HEK293 (cell line): ENCODE results near the gene NDUFV2.

Source experiments
- CTCF ChIA-PET: fragments of 350-600 bp; formaldehyde crosslinking; extraction: SDS; loops from one replicate; lab custom pipeline; 2021; ENCODE audit warnings: antibody characterized with exemption; lab: Yijun Ruan, JAX
- POLR2A ChIA-PET: fragments of 300-600 bp; formaldehyde crosslinking; extraction: SDS; loops from one replicate; lab custom pipeline; 2020; ENCODE audit warnings: antibody characterized with exemption, inconsistent platforms; lab: Yijun Ruan, JAX
- H3K27ac ChIP-seq: fragments of 200-500 bp; sonication (Bioruptor generic); 2 replicates; pipeline ENCODE4 v1.5.1; 2014; ENCODE audit warnings: low read depth, low read length, control low read depth, inconsistent platforms; ENCODE audit errors: extremely low read depth
- H3K36me3 ChIP-seq, 2 experiments: fragments of 200-500 bp in 1 of 2; sonication (Bioruptor generic) in 1 of 2; 1 replicate in 1 of 2; 2 replicates in 1 of 2; pipeline ENCODE4 v1.5.1; 2014 to 2017; ENCODE audit warnings: inconsistent platforms in 2 of 2, low read length in 2 of 2; ENCODE audit not compliant: control insufficient read depth in 2 of 2, insufficient read depth in 1 of 2
- H3K4me1 ChIP-seq: fragments of 200-500 bp; sonication (Bioruptor generic); 2 replicates; pipeline ENCODE4 v1.5.1; 2014; ENCODE audit warnings: mild to moderate bottlenecking, low read length, inconsistent platforms; ENCODE audit not compliant: control insufficient read depth, insufficient read depth
- H3K4me3 ChIP-seq: 2 replicates; pipeline ENCODE4 v1.5.1; 2011; ENCODE audit warnings: low read depth, mild to moderate bottlenecking, control low read depth, low read length, moderate library complexity
- H3K9me3 ChIP-seq: fragments of 200-500 bp; sonication (Bioruptor generic); 2 replicates; pipeline ENCODE4 v1.5.1; 2014; ENCODE audit warnings: low read depth, low read length, inconsistent platforms; ENCODE audit not compliant: control insufficient read depth, insufficient read depth
- EGR2 ChIP-seq: fragments of 450-650 bp; formaldehyde crosslinking; IDR thresholded peaks from 2 replicates; pipeline ENCODE4 v1.5.1; 2016; ENCODE audit warnings: low read depth, missing biosample characterization, missing genetic modification characterization
- HOXD13 ChIP-seq: sonication (generic); formaldehyde crosslinking; IDR thresholded peaks from 2 replicates; pipeline ENCODE4 v1.8.0; 2022; ENCODE audit warnings: missing genetic modification reagents, borderline replicate concordance
- KLF17 ChIP-seq: fragments of 450-650 bp; formaldehyde crosslinking; IDR thresholded peaks from 2 replicates; pipeline ENCODE4 v1.5.1; 2016; ENCODE audit warnings: missing biosample characterization, missing genetic modification characterization
- PRDM6 ChIP-seq: fragments of 450-650 bp; formaldehyde crosslinking; IDR thresholded peaks from 2 replicates; pipeline ENCODE4 v1.5.1; 2017; ENCODE audit warnings: missing biosample characterization, missing genetic modification characterization
- REPIN1 ChIP-seq: fragments of 450-650 bp; formaldehyde crosslinking; IDR thresholded peaks from 2 replicates; pipeline ENCODE4 v1.5.1; 2017; ENCODE audit warnings: missing biosample characterization, missing genetic modification characterization, low read depth
- SCRT1 ChIP-seq: fragments of 450-650 bp; formaldehyde crosslinking; IDR thresholded peaks from 2 replicates; pipeline ENCODE4 v1.5.1; 2016; ENCODE audit warnings: missing biosample characterization, missing genetic modification characterization, borderline replicate concordance
- SP2 ChIP-seq: fragments of 450-650 bp; formaldehyde crosslinking; IDR thresholded peaks from 2 replicates; pipeline ENCODE4 v1.5.1; 2016; ENCODE audit warnings: missing biosample characterization, missing genetic modification characterization
- TCF7L2 ChIP-seq: IDR thresholded peaks from 2 replicates; pipeline ENCODE4 v1.6.1; 2011; ENCODE audit warnings: low read depth, mild to moderate bottlenecking, inconsistent platforms, low read length, moderate library complexity, borderline replicate concordance
- ZBTB49 ChIP-seq: fragments of 450-650 bp; formaldehyde crosslinking; IDR thresholded peaks from 2 replicates; pipeline ENCODE4 v1.5.1; 2016; ENCODE audit warnings: missing biosample characterization, missing genetic modification characterization, low read depth
- ZBTB8A ChIP-seq: fragments of 450-650 bp; formaldehyde crosslinking; IDR thresholded peaks from 2 replicates; pipeline ENCODE4 v1.5.1; 2016; ENCODE audit warnings: missing biosample characterization, missing genetic modification characterization
- ZFP69B ChIP-seq: fragments of 450-650 bp; formaldehyde crosslinking; IDR thresholded peaks from 2 replicates; pipeline ENCODE4 v1.5.1; 2016; ENCODE audit warnings: missing biosample characterization, missing genetic modification characterization
- ZIC2 ChIP-seq: fragments of 450-650 bp; formaldehyde crosslinking; IDR thresholded peaks from 2 replicates; pipeline ENCODE4 v1.5.1; 2016; ENCODE audit warnings: missing biosample characterization, missing genetic modification characterization
- ZNF133 ChIP-seq: fragments of 450-650 bp; formaldehyde crosslinking; IDR thresholded peaks from 2 replicates; pipeline ENCODE4 v1.5.1; 2016; ENCODE audit warnings: missing biosample characterization, missing genetic modification characterization
- ZNF18 ChIP-seq: fragments of 450-650 bp; formaldehyde crosslinking; IDR thresholded peaks from 2 replicates; pipeline ENCODE4 v1.5.1; 2016; ENCODE audit warnings: missing biosample characterization, missing genetic modification characterization
- ZNF19 ChIP-seq: fragments of 450-650 bp; formaldehyde crosslinking; IDR thresholded peaks from 2 replicates; pipeline ENCODE4; 2016; ENCODE audit warnings: missing biosample characterization, missing genetic modification characterization, low read depth
- ZNF248 ChIP-seq: fragments of 450-650 bp; formaldehyde crosslinking; IDR thresholded peaks from 2 replicates; pipeline ENCODE4 v1.5.1; 2017; ENCODE audit warnings: missing biosample characterization, missing genetic modification characterization
- ZNF266 ChIP-seq: fragments of 450-650 bp; formaldehyde crosslinking; IDR thresholded peaks from 2 replicates; pipeline ENCODE4 v1.5.1; 2016; ENCODE audit warnings: missing biosample characterization, missing genetic modification characterization, low read depth
- ZNF324 ChIP-seq: fragments of 450-650 bp; formaldehyde crosslinking; IDR thresholded peaks from 2 replicates; pipeline ENCODE4 v1.5.1; 2016; ENCODE audit warnings: missing biosample characterization, missing genetic modification characterization
- ZNF37A ChIP-seq: fragments of 450-650 bp; IDR thresholded peaks from 2 replicates; pipeline ENCODE4 v1.5.1; 2018; ENCODE audit warnings: missing biosample characterization, missing genetic modification characterization
- ZNF600 ChIP-seq: fragments of 450-650 bp; formaldehyde crosslinking; IDR thresholded peaks from 2 replicates; pipeline ENCODE4 v1.5.1; 2016; ENCODE audit warnings: missing biosample characterization, missing genetic modification characterization
- ZNF610 ChIP-seq: fragments of 450-650 bp; formaldehyde crosslinking; IDR thresholded peaks from 2 replicates; pipeline ENCODE4 v1.5.1; 2016; ENCODE audit warnings: missing biosample characterization, missing genetic modification characterization, borderline replicate concordance
- ZNF704 ChIP-seq: fragments of 450-650 bp; formaldehyde crosslinking; IDR thresholded peaks from 2 replicates; pipeline ENCODE4 v1.5.1; 2016; ENCODE audit warnings: missing biosample characterization, missing genetic modification characterization
- ZNF785 ChIP-seq: fragments of 450-650 bp; formaldehyde crosslinking; IDR thresholded peaks from 2 replicates; pipeline ENCODE4 v1.5.1; 2016; ENCODE audit warnings: missing biosample characterization, missing genetic modification characterization
- ZNF791 ChIP-seq: fragments of 450-650 bp; formaldehyde crosslinking; IDR thresholded peaks from 2 replicates; pipeline ENCODE4 v1.5.1; 2016; ENCODE audit warnings: missing biosample characterization, missing genetic modification characterization

Gene NDUFV2

GRCh38 chr18:9177466-9177865 is 75.0 kb downstream of the NDUFV2 start (continued):
- TF ChIP-seq ZNF37A (no peak), ZNF133 (tag by site-specific recombination) (no peak), ZNF610 (tag by site-specific recombination) (no peak), ZNF704 (tag by site-specific recombination) (no peak), ZNF18 (tag by site-specific recombination) (no peak)

GRCh38 chr18:9178557-9178956 is 76.1 kb downstream of the NDUFV2 start:
- Histone ChIP-seq H3K4me3 (no peak overlapping the region), H3K27ac (no peak overlapping the region), H3K9me3 (no peaks in the 10 kb centered on the region), H3K4me1 (no peaks in the 10 kb centered on the region), H3K36me3 (no peaks in the 10 kb centered on the region)
- ChIA-PET POLR2A (no interaction called here), CTCF (no interaction called here)
- TF ChIP-seq SCRT1 (tag by site-specific recombination) (no peak), ZNF610 (tag by site-specific recombination) (no peak), ZBTB8A (no peak), ZFP69B (no peak), ZNF19 (no peak), PRDM6 (tag by site-specific recombination) (no peak), TCF7L2 (no peak), KLF17 (no peak), ZNF248 (tag by site-specific recombination) (no peak), HOXD13 (CRISPR knock-in tag) (no peak), SP2 (tag by site-specific recombination) (no peak), EGR2 (tag by site-specific recombination) (no peak), ZIC2 (tag by site-specific recombination) (no peak), ZNF791 (tag by site-specific recombination) (no peak), ZNF600 (tag by site-specific recombination) (no peak), REPIN1 (tag by site-specific recombination) (no peak), ZNF324 (tag by site-specific recombination) (no peak), ZNF785 (tag by site-specific recombination) (no peak), ZNF266 (no peak), ZBTB49 (tag by site-specific recombination) (no peak)
